GM18511 (cell line): ENCODE results near the gene NPR2.
A peak's percentile ranks its signal among the peaks of the same experiment; 100 is the strongest.

Experiments used
- ATAC-seq: cut with Tn5 transposase; IDR thresholded peaks from one replicate; pipeline ENCODE4 v1.9.1; 2021; ENCODE audit warnings: mild to moderate bottlenecking, moderate library complexity; ENCODE audit not compliant: unreplicated experiment

Gene NPR2

DNA sequence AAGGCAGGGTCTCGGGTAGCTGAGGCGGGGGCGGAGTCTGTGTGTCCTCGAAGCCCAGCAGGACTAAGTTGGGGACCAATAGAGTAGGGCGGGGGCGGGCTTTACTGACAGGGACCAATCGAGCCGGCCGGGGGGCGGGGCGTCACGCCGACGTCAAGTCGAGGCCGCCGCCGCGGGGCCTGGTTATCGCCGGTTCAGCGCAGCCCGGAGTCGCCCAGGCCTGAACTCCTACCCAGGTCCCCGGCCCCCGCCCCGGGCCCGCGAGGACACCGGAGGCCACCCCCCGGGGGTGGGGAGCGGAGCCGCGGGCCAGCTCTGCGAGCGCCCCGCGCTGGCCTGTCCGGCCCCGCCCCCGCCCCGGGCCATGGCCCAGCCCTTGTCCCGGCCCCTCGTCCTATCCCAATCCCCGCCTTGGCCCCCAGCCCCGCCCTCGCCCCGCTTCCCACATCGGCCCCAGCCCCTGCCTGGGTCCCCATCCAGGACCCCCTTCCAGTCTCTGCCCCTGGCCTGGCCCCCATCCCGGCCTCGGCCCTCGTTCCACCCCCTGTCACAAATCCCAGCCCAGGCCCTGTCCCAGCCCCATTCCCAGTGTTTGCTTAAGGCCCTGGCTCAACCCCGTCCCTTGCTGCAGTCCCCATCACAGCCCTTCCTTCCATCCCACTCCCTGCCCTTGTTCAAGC, 37.8 kb downstream of the NPR2 start, which contains the start of gene TMEM8B:
TMEM8B (plus strand) TSS at position 145 of the 680 bp plus-strand sequence; CDS start at position 365, 220 bp downstream.
- peak; percentile 80 for ATAC-seq

GRCh38 chr9:35829764-35830096, 38.3 kb downstream of the NPR2 start:
- ATAC-seq, result no peak

GRCh38 chr9:35831040-35831439, 39.6 kb downstream of the NPR2 start:
- ATAC-seq, result no peak

DNA sequence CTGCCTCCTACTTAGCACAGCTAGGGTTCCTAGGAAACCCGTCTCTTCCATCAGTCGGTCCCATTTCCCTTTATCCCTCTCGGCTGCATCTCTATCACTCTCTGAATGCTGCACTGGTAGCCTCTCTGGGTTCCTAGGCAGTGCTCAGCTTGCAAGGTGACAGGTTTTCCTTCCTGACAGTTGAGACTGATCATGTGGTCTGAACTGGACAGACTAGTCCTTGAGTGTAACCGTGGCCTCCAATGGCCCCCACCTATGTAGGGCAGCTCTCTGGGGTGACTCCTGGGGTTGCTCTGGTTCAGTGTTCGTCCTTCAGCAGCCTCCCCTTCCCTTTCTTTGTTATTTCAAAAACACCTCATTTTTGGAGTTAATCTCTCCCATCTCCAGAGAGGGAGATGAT, 41.4 kb downstream of the NPR2 start:
- no peak for ATAC-seq

DNA sequence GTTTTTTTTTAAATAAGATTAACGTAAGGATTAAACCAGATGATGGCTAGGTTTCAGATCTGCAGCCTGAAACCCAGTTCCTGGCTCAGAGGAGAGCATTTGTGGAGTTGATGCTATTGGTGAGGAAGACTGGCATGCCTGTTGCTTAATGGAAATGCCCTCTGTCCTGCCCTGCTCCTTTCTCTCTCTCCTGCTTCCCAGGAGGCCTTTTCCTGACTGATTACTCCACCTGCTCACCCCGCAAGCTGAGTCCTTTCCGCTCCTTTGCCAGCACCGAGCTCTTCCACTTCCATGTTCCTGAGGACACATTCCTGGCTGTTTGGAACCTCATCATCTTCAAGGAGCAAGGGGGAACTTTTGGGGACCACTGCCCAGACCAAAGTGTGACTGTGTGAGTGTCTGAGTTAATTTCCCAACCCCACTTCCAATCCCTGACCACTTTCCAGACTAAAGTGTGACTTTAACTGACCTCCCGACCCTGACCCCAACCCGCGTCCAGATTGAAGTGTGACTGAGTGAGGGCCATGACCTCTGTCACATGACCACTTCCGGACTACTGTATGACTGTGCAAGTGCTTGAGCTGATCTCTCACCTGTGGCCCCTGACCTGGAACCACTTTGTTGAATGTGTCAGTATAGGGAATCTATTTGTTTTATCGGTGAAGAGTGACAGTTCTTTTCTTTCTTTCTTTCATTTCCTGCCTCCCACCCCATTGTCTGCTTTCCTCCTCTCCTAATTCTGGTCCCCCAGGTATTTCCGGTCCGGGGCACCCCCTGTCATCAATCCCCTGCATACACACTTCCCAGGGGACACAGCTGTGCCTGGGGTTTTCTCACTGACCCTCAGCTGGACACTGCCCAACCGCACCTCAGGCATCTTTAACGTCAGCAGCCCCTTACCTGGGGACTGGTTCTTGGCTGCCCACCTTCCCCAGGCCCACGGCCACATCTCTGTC, 43.1 kb downstream of the NPR2 start:
- no peak for ATAC-seq

- ATAC-seq, result no peak
Measured at GRCh38 chr9:35835216-35835632, 43.8 kb downstream of the NPR2 start.

GRCh38 chr9:35835766-35836165, 44.4 kb downstream of the NPR2 start:
- no peak for ATAC-seq

DNA sequence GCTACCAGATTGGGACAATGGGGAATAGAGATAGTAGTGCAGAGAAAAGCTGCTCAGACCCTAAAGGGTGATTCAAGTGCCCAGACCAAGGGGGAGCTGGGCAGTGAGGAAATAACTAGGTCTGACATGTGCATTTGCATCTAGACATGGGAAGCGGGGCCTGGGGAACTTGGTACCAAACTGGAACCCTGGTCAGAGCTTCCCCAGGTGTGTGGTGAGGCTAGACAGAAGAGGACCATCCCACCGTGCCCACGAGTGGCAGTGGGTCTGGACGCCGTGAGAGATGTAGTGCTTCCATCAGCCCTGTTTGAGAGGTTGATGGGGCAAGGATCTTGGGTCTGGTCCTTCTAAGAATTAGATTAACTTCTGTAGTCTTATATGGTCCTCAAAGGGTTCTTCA, 45.2 kb downstream of the NPR2 start:
- no peak for ATAC-seq

GRCh38 chr9:35839926-35840325, 48.5 kb downstream of the NPR2 start:
- no peak for ATAC-seq

- no peak for ATAC-seq
Measured at GRCh38 chr9:35840881-35841644, 49.7 kb downstream of the NPR2 start.

DNA sequence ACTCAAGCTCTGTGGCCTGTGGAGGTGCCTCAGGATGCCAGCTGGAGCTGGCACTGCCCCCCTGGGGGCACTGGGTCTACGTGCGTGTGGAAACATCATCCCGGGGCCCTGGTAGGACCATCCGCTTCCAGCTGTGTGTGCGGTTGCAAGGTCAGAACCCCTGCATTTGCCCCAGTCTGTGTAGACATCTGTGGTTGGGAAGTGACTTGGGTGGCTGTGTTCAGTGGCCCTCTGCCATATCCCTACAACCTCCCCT, 50.2 kb downstream of the NPR2 start:
- no peak for ATAC-seq

GRCh38 chr9:35842020-35842745, 50.8 kb downstream of the NPR2 start:
- ATAC-seq, result no peak

DNA sequence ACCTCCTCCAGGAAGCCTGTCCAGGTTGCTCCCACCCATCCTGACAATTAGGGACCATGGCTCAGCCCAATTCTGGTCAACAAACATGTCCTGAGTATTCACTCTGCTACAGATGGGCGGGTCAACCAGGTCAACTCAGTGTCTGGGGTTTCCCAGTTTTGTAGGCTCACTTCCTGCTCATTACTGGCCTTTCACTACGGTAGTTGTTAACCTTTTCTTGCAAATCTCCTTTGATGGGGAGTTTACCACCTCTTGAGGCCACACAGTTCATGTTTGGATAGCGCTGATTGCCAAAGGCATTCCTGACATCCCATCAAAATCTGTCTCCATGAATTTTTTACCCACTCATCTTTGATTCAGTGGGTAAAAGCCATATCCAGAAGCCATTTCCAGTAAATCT, 51.4 kb downstream of the NPR2 start:
- no peak for ATAC-seq

DNA sequence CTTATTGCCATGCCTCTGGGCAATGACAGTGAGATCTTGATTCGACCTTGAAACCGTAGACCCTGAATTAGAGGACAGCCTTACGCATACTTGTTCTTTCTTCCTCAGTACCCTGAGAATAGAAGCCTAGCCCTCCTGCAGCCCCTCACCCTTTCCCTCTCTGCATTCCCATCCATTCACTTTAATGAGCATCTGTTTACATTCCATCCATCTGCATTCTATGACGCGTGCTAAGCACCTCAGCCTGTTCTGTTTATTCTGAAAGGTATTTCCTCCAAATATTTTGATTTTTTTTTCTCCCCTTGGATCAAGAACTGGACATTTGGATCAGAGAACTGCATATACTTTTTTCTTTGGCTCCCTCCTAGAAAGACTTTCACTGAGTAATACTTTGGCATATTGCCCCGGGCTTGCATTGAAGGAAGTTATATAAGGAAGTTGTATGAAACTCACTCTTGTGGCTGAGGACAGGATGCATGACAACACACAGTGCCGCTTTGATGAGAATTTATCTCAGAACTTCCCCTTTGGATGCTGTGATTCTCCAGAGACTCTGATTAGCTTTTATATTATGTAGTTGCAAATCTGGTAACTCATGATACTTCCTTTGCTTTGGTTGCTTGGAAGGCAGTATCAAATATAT, 53.4 kb downstream of the NPR2 start:
- ATAC-seq, result no peak

DNA sequence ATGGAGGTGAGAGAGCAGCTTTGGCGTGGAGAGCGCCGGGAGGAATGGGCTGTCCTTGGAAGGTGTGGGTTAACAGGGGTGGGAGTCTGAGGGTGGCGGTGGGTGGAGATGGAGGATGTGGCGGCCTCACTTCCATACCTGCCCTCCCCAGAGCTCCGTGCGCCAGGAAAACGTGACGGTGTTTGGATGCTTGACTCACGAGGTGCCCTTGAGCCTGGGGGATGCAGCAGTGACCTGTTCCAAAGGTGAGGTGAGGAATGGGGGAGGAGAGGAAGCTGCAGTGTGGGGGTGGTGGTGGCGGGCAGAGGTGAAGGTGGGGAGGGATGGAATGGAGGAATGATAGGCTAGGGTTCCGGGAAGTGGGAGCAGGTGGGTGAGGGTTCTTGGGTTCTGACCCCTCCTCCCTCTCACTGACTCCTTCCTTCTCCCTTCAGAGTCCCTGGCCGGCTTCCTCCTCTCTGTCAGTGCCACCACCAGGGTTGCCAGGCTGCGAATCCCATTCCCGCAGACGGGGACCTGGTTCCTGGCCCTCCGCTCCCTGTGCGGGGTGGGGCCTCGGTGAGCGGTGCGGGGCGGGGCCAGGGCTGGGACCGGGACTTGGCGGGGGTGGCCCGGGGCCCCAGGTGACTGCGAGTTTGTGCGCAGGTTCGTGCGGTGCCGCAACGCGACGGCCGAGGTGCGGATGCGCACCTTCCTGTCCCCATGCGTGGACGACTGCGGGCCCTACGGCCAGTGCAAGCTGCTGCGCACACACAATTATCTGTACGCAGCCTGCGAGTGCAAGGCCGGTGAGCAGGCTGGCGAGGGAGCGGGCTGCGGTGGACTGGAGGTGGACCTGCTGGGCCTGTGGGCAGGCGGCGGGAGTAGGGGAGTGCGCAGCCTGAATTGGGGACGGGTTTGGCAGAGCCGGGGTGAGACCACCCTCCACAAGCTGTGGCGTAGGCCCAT, 54.7 kb downstream of the NPR2 start:
- ATAC-seq, result no peak

GRCh38 chr9:35847792-35848572, 56.6 kb downstream of the NPR2 start:
- ATAC-seq, result peak; percentile 93

GRCh38 chr9:35852267-35852815, 61.0 kb downstream of the NPR2 start:
- no peak for ATAC-seq
